G401.6 (cell line): Measurements from ENCODE around the gene ILF2.
"Not testable (repeated sequence)": the region's sequence is repeated elsewhere in the genome, so short reads cannot be mapped to it uniquely, and the experiment has no call there.

Source experiments
- FAIRE-seq: peaks from 2 replicates; lab custom pipeline; 2012; peaks lifted over from hg19 to GRCh38; lab: Jason Lieb, UNC

The ILF2 gene

GRCh38 chr1:153670859-153671627, at the start of gene ILF2:
ILF2 (minus strand) TSS chr1:153670993; CDS start chr1:153670922, 71 bp downstream.
- peak; percentile 99 for FAIRE-seq

GRCh38 chr1:153717330-153717729, 46.5 kb upstream of the ILF2 start:
- FAIRE-seq: no peak

- FAIRE-seq: not testable (repeated sequence)
These were observed 45.4 kb upstream of the ILF2 start for GRCh38 chr1:153716211-153716610.

- FAIRE-seq: no peak
These were observed 40.2 kb upstream of the ILF2 start for GRCh38 chr1:153711026-153711425.

- FAIRE-seq: no peak
These were observed 34.7 kb upstream of the ILF2 start for GRCh38 chr1:153705484-153705883.

GRCh38 chr1:153699768-153700167, 29.0 kb upstream of the ILF2 start:
- FAIRE-seq: no peak

- no peak for FAIRE-seq
These were observed 28.3 kb upstream of the ILF2 start for GRCh38 chr1:153698923-153699714.

GRCh38 chr1:153698020-153698922, 27.5 kb upstream of the ILF2 start:
- no peak for FAIRE-seq

- FAIRE-seq: no peak
These were observed 26.6 kb upstream of the ILF2 start for GRCh38 chr1:153697191-153698019.

- no peak for FAIRE-seq
These were observed 25.9 kb upstream of the ILF2 start for GRCh38 chr1:153696741-153697140.

- no peak for FAIRE-seq
These were observed 22.7 kb upstream of the ILF2 start for GRCh38 chr1:153693466-153693865.

- no peak for FAIRE-seq
These were observed 18.0 kb upstream of the ILF2 start for GRCh38 chr1:153688736-153689328.

GRCh38 chr1:153688276-153688675, 17.5 kb upstream of the ILF2 start:
- no peak for FAIRE-seq

GRCh38 chr1:153687346-153688125, 16.7 kb upstream of the ILF2 start:
- no peak for FAIRE-seq

- FAIRE-seq: no peak
These were observed 14.9 kb upstream of the ILF2 start for GRCh38 chr1:153685544-153686340.

- FAIRE-seq: no peak
These were observed 14.1 kb upstream of the ILF2 start for GRCh38 chr1:153684892-153685291.

GRCh38 chr1:153683854-153684253, 13.1 kb upstream of the ILF2 start:
- FAIRE-seq: no peak

GRCh38 chr1:153682730-153683129, 11.9 kb upstream of the ILF2 start:
- FAIRE-seq: no peak

GRCh38 chr1:153680120-153680403, 9.3 kb upstream of the ILF2 start:
- no peak for FAIRE-seq
